Hippocampal formation (tissue), 2 donors: ENCODE measurements around the gene RASL10A.

Source experiments
- DNase-seq, 2 donors: peaks; one replicate each; lab custom pipeline; 2025; lab: John Stamatoyannopoulos, UW

RASL10A gene

GRCh38 chr22:29306175-29306834 is 9.2 kb downstream of the RASL10A start, which contains the start of gene GAS2L1:
GAS2L1 (plus strand) TSS chr22:29306650; CDS start chr22:29308106, 1,456 bp downstream.
- peak; percentile 14 to 76 for DNase-seq

GRCh38 chr22:29305836-29306174 is 9.7 kb downstream of the RASL10A start:
- no peak for DNase-seq

- DNase-seq, result no peak
Measured at GRCh38 chr22:29302681-29303465, 12.6 kb downstream of the RASL10A start.

- DNase-seq, result peak in 1 of 2 donors; percentile 40
Measured at GRCh38 chr22:29302402-29302680, 13.2 kb downstream of the RASL10A start.

- DNase-seq, result no peak
Measured at GRCh38 chr22:29301716-29302401, 13.6 kb downstream of the RASL10A start.

- no peak for DNase-seq
Measured at GRCh38 chr22:29300807-29301601, 14.5 kb downstream of the RASL10A start.

- no peak for DNase-seq
Measured at GRCh38 chr22:29300467-29300806, 15.1 kb downstream of the RASL10A start.

GRCh38 chr22:29299136-29299900 is 16.2 kb downstream of the RASL10A start:
- no peak for DNase-seq

GRCh38 chr22:29298641-29299040 is 16.9 kb downstream of the RASL10A start:
- DNase-seq, result no peak

GRCh38 chr22:29292379-29292778 is 23.1 kb downstream of the RASL10A start:
- DNase-seq, result no peak

- DNase-seq, result no peak
Measured at GRCh38 chr22:29291215-29291614, 24.3 kb downstream of the RASL10A start.

- DNase-seq, result no peak
Measured at GRCh38 chr22:29290061-29290460, 25.4 kb downstream of the RASL10A start.

GRCh38 chr22:29288837-29289236 is 26.7 kb downstream of the RASL10A start:
- DNase-seq, result no peak

GRCh38 chr22:29284196-29284595 is 31.3 kb downstream of the RASL10A start:
- DNase-seq, result no peak

GRCh38 chr22:29277927-29278326 is 37.6 kb downstream of the RASL10A start:
- no peak for DNase-seq

GRCh38 chr22:29275819-29276565 is 39.5 kb downstream of the RASL10A start:
- DNase-seq, result no peak

- DNase-seq, result no peak
Measured at GRCh38 chr22:29275167-29275566, 40.3 kb downstream of the RASL10A start.

- DNase-seq, result no peak
Measured at GRCh38 chr22:29272624-29273023, 42.9 kb downstream of the RASL10A start.

GRCh38 chr22:29270475-29271271 is 44.8 kb downstream of the RASL10A start:
- no peak for DNase-seq
